NCI-H1417 (cell line): Measurements from ENCODE around the gene SNX24.

ENCODE experiments used
- DNase-seq, 3 experiments: peaks; one replicate each; lab custom pipeline; 2025; lab: John Stamatoyannopoulos, UW

Gene SNX24

DNA sequence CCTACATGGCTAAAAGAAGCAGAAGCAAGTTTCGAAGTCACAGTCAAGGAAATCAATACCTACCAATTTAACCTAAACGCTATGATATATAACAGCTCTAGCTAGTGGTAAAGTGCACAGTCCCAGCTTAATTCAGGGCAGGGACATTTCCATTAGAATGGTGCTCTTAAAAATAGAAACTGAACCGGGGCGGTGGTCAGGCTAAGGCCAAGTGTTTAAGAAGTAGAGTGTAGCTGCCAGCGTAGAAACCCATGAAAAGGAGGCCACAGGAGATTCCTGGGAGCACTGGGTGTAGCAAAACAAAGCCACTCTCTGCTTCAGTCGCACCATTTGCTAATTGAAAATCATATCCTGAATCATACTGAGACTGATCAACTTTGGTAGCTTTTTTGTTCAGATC, 162.3 kb downstream of the SNX24 start:
- DNase-seq: no peak

DNA sequence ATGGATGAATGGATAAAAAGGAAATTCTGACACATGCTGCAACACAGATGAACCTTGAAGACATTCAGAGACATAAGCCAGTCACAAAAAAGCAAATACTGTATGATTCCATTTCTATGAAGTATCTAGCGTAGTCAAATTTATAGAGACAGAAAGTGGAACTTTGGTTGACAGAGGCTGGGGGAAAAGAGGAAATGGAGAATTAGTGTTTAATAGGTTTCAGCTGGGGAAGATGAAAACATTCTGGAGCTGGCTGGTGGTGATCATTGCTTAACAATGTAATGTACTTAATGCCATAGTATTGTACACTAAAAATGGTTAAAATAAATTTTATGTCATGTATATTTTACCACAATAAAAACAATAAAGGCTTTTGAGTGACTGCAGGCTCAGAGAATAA, 166.9 kb downstream of the SNX24 start:
- DNase-seq: no peak

DNA sequence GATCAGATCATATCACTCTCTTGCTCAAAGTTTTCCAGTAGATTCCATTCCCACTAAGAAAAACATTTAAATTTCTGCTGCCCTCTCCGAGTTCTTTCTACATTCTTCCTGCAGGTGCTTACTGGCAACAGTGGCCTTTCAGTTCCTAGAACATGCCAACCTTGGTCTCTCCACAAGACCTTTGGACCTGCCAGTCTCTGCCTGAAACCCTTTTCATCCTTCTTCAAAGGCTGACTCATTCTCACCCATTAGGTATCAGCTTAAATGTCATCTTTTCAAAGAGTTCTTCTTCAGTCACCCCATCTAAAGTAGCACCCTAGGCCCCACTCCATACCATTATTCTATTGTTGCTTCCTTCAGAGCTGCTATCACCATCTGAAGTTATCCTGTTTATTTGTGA, 169.3 kb downstream of the SNX24 start:
- DNase-seq: no peak

DNA sequence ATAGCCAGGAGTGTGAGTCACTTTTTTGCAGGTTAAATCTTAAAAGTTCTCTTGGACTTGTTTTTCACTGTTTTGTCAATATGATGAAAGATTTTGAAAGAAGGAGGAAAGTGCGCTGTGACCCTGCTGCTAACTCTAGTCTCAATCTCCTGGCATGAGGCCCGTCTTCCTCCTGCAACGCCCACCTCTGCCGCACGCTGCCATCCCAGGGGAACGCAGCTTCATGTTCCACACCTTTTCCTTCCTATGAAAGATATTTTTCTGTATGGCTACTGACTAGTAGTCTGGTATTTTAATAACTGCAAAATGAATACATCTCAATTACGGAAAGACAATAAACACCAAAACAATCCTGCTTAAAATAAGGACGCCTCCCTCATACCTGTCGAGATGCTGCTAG, 182.8 kb downstream of the SNX24 start:
- no peak for DNase-seq

DNA sequence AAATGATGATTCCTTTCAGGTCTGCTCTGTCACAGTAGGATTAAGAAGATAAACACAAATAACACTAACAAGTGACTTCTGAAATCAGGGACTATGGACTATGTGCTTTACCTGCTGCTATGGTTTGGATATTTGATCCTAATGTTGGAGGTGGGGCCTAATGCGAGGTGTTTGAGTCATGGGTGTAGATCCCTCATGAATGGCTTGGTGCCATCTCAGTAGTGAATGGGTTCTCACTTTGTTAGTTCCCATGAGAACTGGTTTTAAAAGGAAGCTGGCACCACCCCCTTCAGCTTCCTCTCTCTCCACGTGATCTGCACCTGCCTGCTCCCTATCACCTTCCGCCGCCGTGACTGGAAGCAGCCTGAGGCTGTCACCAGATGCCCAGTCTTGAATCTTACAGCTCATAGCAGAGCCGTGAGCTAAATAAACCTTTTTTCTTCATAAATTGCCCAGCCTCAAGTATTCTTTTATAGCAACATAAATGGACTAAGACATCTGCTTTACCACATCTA, 187.8 kb downstream of the SNX24 start:
- DNase-seq: no peak

DNA sequence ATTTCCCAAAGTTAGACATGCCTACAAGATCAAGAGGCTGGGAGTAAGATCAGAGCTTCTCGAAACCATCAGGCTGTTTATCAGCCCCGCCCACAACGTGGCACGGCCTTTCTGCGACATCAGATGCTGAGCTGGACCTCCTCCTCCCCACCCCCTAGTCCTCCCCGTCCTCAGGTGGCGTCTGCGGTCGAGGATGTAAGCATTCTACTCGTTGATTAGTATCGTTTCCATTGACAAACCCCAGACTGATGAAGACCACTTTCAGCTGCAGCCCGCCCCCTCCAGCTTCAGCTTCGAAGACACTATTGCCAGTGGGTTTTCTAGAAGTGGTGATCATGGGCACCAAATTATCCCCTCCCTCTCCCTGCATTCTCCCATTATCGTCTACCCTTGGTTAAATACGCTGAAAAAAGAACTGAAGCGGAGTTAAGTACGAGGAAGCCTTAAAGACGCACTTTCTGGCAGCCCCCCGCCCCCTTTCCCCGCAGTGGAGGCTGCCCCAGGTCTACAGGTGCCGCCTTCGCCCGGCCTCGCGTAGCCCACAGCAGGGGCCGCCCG, 190.0 kb downstream of the SNX24 start:
- peak; percentile 19 to 58 (median 41) for DNase-seq

DNA sequence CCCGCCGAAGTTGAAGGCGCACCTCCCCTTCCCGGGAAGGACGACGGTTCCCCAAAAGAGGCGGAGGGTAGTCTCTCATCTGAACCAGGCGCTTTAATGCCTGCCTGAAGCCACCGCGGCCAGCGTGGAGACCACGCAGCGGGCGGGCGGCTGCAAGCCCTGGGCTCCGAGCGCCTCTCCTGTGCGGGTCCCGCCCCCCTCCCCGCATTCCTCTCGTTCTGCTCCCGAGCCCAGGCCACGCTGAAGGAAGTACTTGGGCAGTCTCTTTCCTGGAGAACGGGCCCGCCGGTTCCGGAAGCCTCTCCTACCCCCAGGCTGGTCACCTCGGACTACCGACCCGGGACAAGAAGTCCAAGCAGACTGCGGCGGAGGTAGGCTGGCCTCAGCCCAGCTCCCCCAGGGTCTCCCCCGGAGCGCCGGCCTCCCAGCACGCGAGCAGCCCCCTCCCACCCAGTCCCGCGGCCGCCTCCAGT, 190.5 kb downstream of the SNX24 start:
- peak; percentile 6 to 58 (median 55) for DNase-seq

DNA sequence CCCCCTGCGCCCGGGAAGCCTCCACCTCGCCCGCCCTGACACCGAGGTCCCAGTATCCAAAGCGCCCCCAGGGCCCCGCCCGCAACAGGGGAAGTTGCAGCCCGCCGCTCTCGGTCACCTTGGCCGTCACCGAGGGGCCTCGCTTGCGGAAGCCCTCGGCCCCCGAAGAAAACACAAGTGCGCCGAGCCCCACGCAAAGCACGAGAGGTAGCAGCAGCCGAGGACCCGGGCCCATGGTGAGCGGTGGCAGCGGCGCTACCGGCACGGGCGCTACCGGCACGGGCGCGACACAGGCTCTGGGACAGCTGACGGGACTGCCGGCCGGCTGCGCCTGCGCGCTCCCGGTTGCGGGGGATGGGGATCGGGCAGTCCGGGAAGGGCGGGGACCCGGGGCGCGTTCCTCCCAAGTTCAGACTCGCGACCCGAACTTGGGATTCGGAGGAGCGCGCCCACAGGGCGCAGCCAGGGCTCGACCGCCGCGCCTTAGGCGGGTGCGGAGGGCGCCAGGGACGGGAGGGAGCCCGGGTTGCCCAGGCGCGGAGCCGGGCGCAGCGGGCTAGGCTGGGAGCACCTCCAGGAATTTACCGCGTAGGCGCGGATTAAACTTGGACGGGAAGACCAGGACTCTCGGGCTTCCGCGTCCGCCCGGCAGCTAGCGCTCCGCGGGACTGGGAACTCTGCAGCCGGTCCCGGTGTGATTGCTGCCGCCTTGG, 191.1 kb downstream of the SNX24 start, which contains the start of gene PPIC:
TSS of gene PPIC (minus strand) at position 335 of the 713 bp plus-strand sequence. CDS start at position 235, 100 bp downstream.
- DNase-seq: peak; percentile 41 to 61 (median 58)

DNA sequence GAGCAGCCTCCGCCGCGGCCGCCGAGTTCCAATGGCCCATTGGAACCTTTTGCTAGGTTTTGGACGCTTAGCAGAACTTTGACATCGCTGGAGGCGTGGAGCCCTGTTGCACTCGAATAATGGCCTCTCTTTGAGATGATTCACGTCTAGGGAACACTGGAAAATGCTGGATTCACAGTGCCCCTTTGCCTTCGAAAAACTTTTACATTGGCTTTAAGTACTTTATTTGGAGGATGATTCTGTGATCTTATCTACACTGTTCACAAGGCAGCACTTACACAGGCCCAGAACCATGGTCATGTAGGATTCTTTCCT, 191.6 kb downstream of the SNX24 start:
- peak in 1 of 3 experiments; percentile 30 for DNase-seq

DNA sequence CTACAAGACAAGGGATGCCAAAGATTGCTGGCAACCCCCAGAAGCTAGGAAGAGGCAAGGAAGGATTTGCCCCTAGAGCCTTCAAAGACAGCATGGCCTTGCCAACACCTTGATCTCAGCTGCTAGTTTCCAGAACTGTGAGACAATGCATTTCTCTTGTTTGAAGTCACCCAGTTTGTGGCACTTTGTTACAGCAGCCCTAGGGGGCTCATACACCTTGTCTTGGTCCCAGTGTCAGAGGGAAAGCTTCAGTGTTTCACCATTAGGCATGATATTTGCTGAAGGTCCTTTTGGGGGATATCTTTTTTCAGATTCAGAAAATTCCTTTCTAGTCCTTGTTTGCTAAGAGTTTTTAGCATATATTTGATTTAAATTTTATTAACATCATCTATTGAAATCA, 194.3 kb downstream of the SNX24 start:
- DNase-seq: no peak

DNA sequence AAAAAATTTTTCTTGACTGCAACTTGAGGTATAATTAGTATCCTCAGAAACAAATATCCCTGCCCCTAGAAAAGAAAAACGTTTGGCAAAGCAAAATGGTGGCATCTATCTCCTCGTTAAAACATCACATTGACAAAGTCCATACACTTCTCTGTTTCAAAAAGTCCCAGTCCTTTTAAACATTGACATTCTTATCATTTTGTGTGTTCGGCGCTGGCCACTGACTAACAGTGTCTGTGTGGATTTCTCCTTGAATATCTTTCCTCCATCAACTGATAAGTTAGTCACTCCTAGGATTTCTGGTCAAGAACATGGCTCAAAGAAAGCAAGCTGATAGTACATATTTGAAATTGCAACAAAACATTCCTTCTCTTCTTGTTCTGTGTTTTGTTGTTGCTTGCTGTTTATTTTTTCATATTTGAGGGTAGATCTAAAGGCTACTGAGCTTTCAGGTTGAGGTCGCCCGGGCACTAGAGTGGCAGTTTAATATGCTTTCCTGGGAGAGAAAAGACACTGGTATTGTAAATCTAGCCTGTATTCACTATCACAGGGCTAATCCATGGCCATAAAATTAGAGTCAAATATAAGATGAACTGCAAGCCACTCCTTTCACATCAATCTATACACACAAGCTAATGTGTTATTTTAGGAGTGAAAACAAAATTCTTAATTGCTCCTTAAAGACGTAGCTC, 199.7 kb downstream of the SNX24 start:
- no peak for DNase-seq

DNA sequence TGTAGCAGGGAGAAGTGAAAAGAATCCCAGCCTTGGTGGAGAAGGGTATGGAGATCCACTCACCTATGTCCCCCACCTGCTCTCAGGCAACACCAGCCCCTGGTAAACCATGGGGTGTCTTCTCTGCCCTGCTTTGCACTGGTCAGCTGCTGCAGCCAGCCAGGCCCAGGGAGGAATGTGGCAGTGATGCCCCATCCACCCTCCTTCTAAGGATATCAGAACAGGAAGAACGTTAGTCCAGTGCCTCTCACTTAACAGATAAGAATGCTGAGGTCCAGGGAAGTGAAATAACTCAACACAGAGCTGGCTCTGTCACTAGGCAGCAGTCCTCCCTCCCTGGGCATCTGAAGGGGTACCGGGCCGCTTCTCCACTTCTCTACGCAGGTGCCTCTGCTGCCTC, 200.8 kb downstream of the SNX24 start:
- no peak for DNase-seq

DNA sequence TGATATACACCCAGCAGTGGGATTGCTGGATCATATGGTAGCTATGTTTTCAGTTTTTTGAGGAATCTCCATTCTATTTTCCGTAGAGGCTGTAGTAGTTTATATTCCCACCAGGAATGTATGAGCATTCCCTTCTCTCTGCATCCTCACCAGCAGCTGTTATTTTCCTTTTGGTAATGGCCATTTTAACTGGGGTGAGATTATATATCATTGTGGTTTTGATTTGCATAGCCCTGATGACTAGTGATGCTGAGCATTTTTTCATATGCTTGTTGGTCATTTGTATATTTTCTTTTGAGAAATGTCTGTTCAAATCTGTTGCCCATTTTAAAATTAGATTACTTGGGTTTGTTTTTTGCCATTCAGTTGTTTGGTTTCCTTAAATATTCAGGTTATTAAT, 202.3 kb downstream of the SNX24 start:
- no peak for DNase-seq

DNA sequence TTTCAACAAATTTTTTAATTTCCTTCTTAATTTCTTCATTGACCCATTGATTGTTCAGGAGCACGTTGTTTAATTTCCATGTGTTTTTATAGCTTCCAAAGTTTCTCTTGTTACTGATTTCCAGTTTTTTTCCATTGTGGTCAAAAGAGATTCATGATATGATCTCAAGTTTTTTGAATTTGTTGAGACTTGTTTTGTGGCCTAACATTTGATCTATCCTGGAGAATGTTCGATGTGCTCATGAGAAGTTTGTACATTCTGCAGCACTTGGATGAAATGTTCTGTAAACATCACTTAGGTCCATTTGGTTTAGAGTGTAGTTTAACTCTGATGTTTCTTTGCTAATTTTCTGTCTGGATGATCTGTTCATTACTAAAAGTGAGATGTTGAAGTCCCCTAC, 205.8 kb downstream of the SNX24 start:
- no peak for DNase-seq
